Memory B cell (primary cell): ENCODE data around the gene FAAP100.

ENCODE experiments used
- ATAC-seq: fragments of 150-1000 bp; cut with Tn5 transposase; 2 replicates; pipeline ENCODE4 v1.10.0; 2021; ENCODE audit warnings: low read depth, mild to moderate bottlenecking, moderate library complexity
- DNase-seq, 2 donors: peaks; one replicate each; pipeline ENCODE4 v3.0.0; 2022; ENCODE audit warnings: low spot score in 2 of 2
- H3K27ac Mint-ChIP-seq: one replicate; pipeline ENCODE4 v1.8.0; 2022; ENCODE audit warnings: mild to moderate bottlenecking, moderate library complexity, mixed read lengths
- H3K27me3 Mint-ChIP-seq: one replicate; pipeline ENCODE4 v1.8.0; 2022; ENCODE audit warnings: mixed read lengths
- H3K36me3 Mint-ChIP-seq: one replicate; pipeline ENCODE4 v1.8.0; 2022; ENCODE audit warnings: mild to moderate bottlenecking, mixed read lengths
- H3K4me1 Mint-ChIP-seq: one replicate; pipeline ENCODE4 v1.8.0; 2022; ENCODE audit warnings: mixed read lengths
- H3K4me3 Mint-ChIP-seq: one replicate; pipeline ENCODE4 v1.8.0; 2022; ENCODE audit warnings: mild to moderate bottlenecking, moderate library complexity, mixed read lengths
- H3K9me3 Mint-ChIP-seq: one replicate; pipeline ENCODE4 v1.8.0; 2022; ENCODE audit warnings: mixed read lengths

Gene FAAP100

GRCh38 chr17:81502471-81503017, 49.6 kb downstream of the FAAP100 start:
- DNase-seq (no peak), ATAC-seq (no peak)
- Mint-ChIP-seq H3K27ac (no peak overlapping the region), H3K36me3 (no peaks in the 10 kb centered on the region), H3K9me3 (no peaks in the 10 kb centered on the region), H3K4me1 (peaks cover 3% of the 10 kb centered on the region), H3K4me3 (no peak overlapping the region), H3K27me3 (no peaks in the 10 kb centered on the region)

GRCh38 chr17:81500047-81500446, 52.1 kb downstream of the FAAP100 start:
- peaks cover 1% of the 10 kb centered on the region for H3K27me3 Mint-ChIP-seq
- DNase-seq, result no peak
- H3K4me3 Mint-ChIP-seq, result no peak overlapping the region
- no peak overlapping the region for H3K27ac Mint-ChIP-seq
- no peaks in the 10 kb centered on the region for H3K36me3 Mint-ChIP-seq
- peaks cover 3% of the 10 kb centered on the region for H3K4me1 Mint-ChIP-seq
- no peaks in the 10 kb centered on the region for H3K9me3 Mint-ChIP-seq
- ATAC-seq, result no peak

GRCh38 chr17:81499601-81499970, 52.6 kb downstream of the FAAP100 start:
- Mint-ChIP-seq H3K9me3 (no peaks in the 10 kb centered on the region), H3K4me3 (no peak overlapping the region), H3K27ac (no peak overlapping the region), H3K36me3 (no peaks in the 10 kb centered on the region), H3K27me3 (peaks cover 4% of the 10 kb centered on the region), H3K4me1 (peaks cover 6% of the 10 kb centered on the region)
- DNase-seq (no peak), ATAC-seq (no peak)

- ATAC-seq (no peak), DNase-seq (no peak)
- Mint-ChIP-seq H3K27ac (no peak overlapping the region), H3K4me3 (no peak overlapping the region), H3K27me3 (peaks cover 7% of the 10 kb centered on the region), H3K9me3 (no peaks in the 10 kb centered on the region), H3K4me1 (peaks cover 6% of the 10 kb centered on the region), H3K36me3 (no peaks in the 10 kb centered on the region)
Measured at GRCh38 chr17:81498953-81499600, 53.1 kb downstream of the FAAP100 start.

GRCh38 chr17:81494626-81495377, 57.4 kb downstream of the FAAP100 start:
- Mint-ChIP-seq H3K9me3 (no peaks in the 10 kb centered on the region), H3K27me3 (peaks cover 19% of the 10 kb centered on the region), H3K27ac (no peak overlapping the region), H3K4me1 (peaks cover 4% of the 10 kb centered on the region), H3K36me3 (no peaks in the 10 kb centered on the region), H3K4me3 (no peak overlapping the region)
- DNase-seq (no peak), ATAC-seq (no peak)

GRCh38 chr17:81493198-81494038, 58.7 kb downstream of the FAAP100 start:
- peaks cover 19% of the 10 kb centered on the region for H3K27me3 Mint-ChIP-seq
- ATAC-seq (no peak), DNase-seq (no peak)
- peaks cover 8% of the 10 kb centered on the region for H3K4me1 Mint-ChIP-seq
- no peak overlapping the region for H3K4me3 Mint-ChIP-seq
- no peak overlapping the region for H3K27ac Mint-ChIP-seq
- H3K36me3 Mint-ChIP-seq, result no peaks in the 10 kb centered on the region
- no peaks in the 10 kb centered on the region for H3K9me3 Mint-ChIP-seq

- Mint-ChIP-seq H3K36me3 (no peaks in the 10 kb centered on the region), H3K4me1 (peaks cover 8% of the 10 kb centered on the region), H3K27ac (no peak overlapping the region), H3K4me3 (no peak overlapping the region), H3K9me3 (no peaks in the 10 kb centered on the region), H3K27me3 (peaks cover 19% of the 10 kb centered on the region)
- DNase-seq, result no peak
- no peak for ATAC-seq
Measured at GRCh38 chr17:81492706-81493105, 59.4 kb downstream of the FAAP100 start.

GRCh38 chr17:81492202-81492601, 60.0 kb downstream of the FAAP100 start:
- Mint-ChIP-seq H3K36me3 (no peaks in the 10 kb centered on the region), H3K27ac (no peak overlapping the region), H3K9me3 (no peaks in the 10 kb centered on the region), H3K4me3 (no peak overlapping the region), H3K4me1 (peaks cover 8% of the 10 kb centered on the region), H3K27me3 (peaks cover 19% of the 10 kb centered on the region)
- no peak for ATAC-seq
- no peak for DNase-seq

- H3K9me3 Mint-ChIP-seq, result no peaks in the 10 kb centered on the region
- DNase-seq (no peak), ATAC-seq (no peak)
- H3K4me1 Mint-ChIP-seq, result peaks cover 8% of the 10 kb centered on the region
- H3K27ac Mint-ChIP-seq, result no peak overlapping the region
- peaks cover 19% of the 10 kb centered on the region for H3K27me3 Mint-ChIP-seq
- no peaks in the 10 kb centered on the region for H3K36me3 Mint-ChIP-seq
- H3K4me3 Mint-ChIP-seq, result no peak overlapping the region
Measured at GRCh38 chr17:81491761-81492160, 60.4 kb downstream of the FAAP100 start.

GRCh38 chr17:81491181-81491581, 61.0 kb downstream of the FAAP100 start:
- H3K27me3 Mint-ChIP-seq, result peaks cover 19% of the 10 kb centered on the region
- DNase-seq (no peak), ATAC-seq (no peak)
- peaks cover 8% of the 10 kb centered on the region for H3K4me1 Mint-ChIP-seq
- H3K27ac Mint-ChIP-seq, result no peak overlapping the region
- H3K4me3 Mint-ChIP-seq, result no peak overlapping the region
- no peaks in the 10 kb centered on the region for H3K9me3 Mint-ChIP-seq
- H3K36me3 Mint-ChIP-seq, result no peaks in the 10 kb centered on the region

GRCh38 chr17:81489998-81490992, 61.9 kb downstream of the FAAP100 start:
- DNase-seq (no peak), ATAC-seq (no peak)
- Mint-ChIP-seq H3K27ac (no peak overlapping the region), H3K4me1 (peaks cover 8% of the 10 kb centered on the region), H3K4me3 (no peak overlapping the region), H3K27me3 (peaks cover 23% of the 10 kb centered on the region), H3K36me3 (no peaks in the 10 kb centered on the region), H3K9me3 (no peaks in the 10 kb centered on the region)
